ENCODE data around the gene PTPN4. TPM values are rescaled to one million over a fixed set of nuclear protein-coding genes. Genes with fewer than 3 reads are reported as not detected.

The PTPN4 gene
- total and polyA plus RNA-seq, 4 donors = 4.2 to 70.7 (median 27.0) TPM

GRCh38 chr2:119772767-119773166 lies 13.0 kb downstream of the PTPN4 start:
- TF ChIP-seq, protein P1, sequence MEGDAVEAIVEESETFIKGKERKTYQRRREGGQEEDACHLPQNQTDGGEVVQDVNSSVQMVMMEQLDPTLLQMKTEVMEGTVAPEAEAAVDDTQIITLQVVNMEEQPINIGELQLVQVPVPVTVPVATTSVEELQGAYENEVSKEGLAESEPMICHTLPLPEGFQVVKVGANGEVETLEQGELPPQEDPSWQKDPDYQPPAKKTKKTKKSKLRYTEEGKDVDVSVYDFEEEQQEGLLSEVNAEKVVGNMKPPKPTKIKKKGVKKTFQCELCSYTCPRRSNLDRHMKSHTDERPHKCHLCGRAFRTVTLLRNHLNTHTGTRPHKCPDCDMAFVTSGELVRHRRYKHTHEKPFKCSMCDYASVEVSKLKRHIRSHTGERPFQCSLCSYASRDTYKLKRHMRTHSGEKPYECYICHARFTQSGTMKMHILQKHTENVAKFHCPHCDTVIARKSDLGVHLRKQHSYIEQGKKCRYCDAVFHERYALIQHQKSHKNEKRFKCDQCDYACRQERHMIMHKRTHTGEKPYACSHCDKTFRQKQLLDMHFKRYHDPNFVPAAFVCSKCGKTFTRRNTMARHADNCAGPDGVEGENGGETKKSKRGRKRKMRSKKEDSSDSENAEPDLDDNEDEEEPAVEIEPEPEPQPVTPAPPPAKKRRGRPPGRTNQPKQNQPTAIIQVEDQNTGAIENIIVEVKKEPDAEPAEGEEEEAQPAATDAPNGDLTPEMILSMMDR (IDR thresholded peaks at IDR 0.05; ENCODE audit: control extremely low read depth, extremely low read depth) = no peak
- Histone ChIP-seq H3K4me1 (ENCODE audit: control insufficient read depth in 5 of 5, insufficient read depth in 5 of 5, low read length in 5 of 5) (peaks cover 0 to 18% (median 3%) of the 10 kb centered on the region in 5 donors), H3K27me3 (ENCODE audit: control insufficient read depth in 3 of 3, insufficient read depth in 3 of 3, low read length in 2 of 3) (no peaks in the 10 kb centered on the region), H3K9me3 (ENCODE audit: control insufficient read depth in 4 of 4, insufficient read depth in 3 of 4, low read length in 3 of 4) (peaks cover 0 to 1% (median 0%) of the 10 kb centered on the region in 4 donors), H3K27ac (ENCODE audit: low read depth in 1 of 2, low read length in 1 of 2) (no peak overlapping the region), H3K36me3 (ENCODE audit: control insufficient read depth in 4 of 4, insufficient read depth in 4 of 4, low read length in 4 of 4) (no peaks in the 10 kb centered on the region), H3K4me3 (no peak overlapping the region), H3K9ac (ENCODE audit: insufficient read depth in 1 of 2, low read length in 2 of 2) (no peak overlapping the region)
- no peak for DNase-seq
- whole genome bisulfite sequencing, 2 donors = 95 to 96% methylated on average over 4 of the region's 4 CpGs
- no peak for ATAC-seq (ENCODE audit: insufficient read depth, low FRiP score)

DNA sequence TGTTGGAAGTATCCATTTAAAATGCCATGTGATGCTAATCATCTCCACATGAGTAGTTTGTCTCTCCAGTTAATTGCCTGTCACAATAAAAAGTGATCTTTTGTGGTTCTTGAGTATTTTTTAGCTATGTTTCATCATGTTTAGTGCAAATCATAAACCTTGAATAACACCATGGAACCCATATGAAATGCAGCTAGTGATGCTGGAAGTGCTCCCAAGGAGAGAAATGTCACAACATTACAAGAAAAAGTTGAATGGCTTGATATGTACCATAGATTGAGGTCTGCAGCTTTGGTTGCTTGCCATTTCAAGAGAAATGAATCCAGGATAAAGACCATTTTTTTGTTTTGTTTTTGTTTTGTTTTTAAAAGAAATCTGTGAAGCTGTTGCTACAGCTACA lies 14.3 kb downstream of the PTPN4 start:
- Histone ChIP-seq H3K4me1 (ENCODE audit: control insufficient read depth in 5 of 5, insufficient read depth in 5 of 5, low read length in 5 of 5) (peaks cover 0 to 11% (median 3%) of the 10 kb centered on the region in 5 donors), H3K9me3 (ENCODE audit: control insufficient read depth in 4 of 4, insufficient read depth in 3 of 4, low read length in 3 of 4) (peaks cover 0 to 1% (median 0%) of the 10 kb centered on the region in 4 donors), H3K27me3 (ENCODE audit: control insufficient read depth in 3 of 3, insufficient read depth in 3 of 3, low read length in 2 of 3) (no peaks in the 10 kb centered on the region), H3K4me3 (no peak overlapping the region), H3K27ac (ENCODE audit: low read depth in 1 of 2, low read length in 1 of 2) (no peak overlapping the region), H3K36me3 (ENCODE audit: control insufficient read depth in 4 of 4, insufficient read depth in 4 of 4, low read length in 4 of 4) (no peaks in the 10 kb centered on the region), H3K9ac (ENCODE audit: insufficient read depth in 1 of 2, low read length in 2 of 2) (no peak overlapping the region)
- DNase-seq (no peak), ATAC-seq (ENCODE audit: insufficient read depth, low FRiP score) (no peak)
- TF ChIP-seq, protein P1 (IDR thresholded peaks at IDR 0.05; ENCODE audit: control extremely low read depth, extremely low read depth) = no peak

- H3K4me1 ChIP-seq (ENCODE audit: control insufficient read depth in 5 of 5, insufficient read depth in 5 of 5, low read length in 5 of 5) = peaks cover 0 to 8% (median 3%) of the 10 kb centered on the region in 5 donors
- no peak overlapping the region for H3K9ac ChIP-seq (ENCODE audit: insufficient read depth in 1 of 2, low read length in 2 of 2)
- ATAC-seq (ENCODE audit: insufficient read depth, low FRiP score) (no peak), DNase-seq (no peak)
- H3K27me3 ChIP-seq (ENCODE audit: control insufficient read depth in 3 of 3, insufficient read depth in 3 of 3, low read length in 2 of 3) = no peaks in the 10 kb centered on the region
- 96 to 99% methylated on average over 6 of the region's 6 CpGs for WGBS, 2 donors
- peaks cover 0 to 1% (median 0%) of the 10 kb centered on the region in 4 donors for H3K9me3 ChIP-seq (ENCODE audit: control insufficient read depth in 4 of 4, insufficient read depth in 3 of 4, low read length in 3 of 4)
- no peak overlapping the region for H3K27ac ChIP-seq (ENCODE audit: low read depth in 1 of 2, low read length in 1 of 2)
- no peak overlapping the region for H3K4me3 ChIP-seq
- TF ChIP-seq, protein P1 (IDR thresholded peaks at IDR 0.05; ENCODE audit: control extremely low read depth, extremely low read depth) = no peak
- no peaks in the 10 kb centered on the region for H3K36me3 ChIP-seq (ENCODE audit: control insufficient read depth in 4 of 4, insufficient read depth in 4 of 4, low read length in 4 of 4)
Measured at GRCh38 chr2:119775102-119775501, 15.4 kb downstream of the PTPN4 start.
